ENCODE results near the gene MPP1.
A peak's percentile ranks its signal among the peaks of the same experiment; 100 is the strongest.

Gene MPP1

GRCh38 chrX:154762537-154763296 lies 42.6 kb downstream of the MPP1 start, which contains the start of gene DKC1:
Gene DKC1, plus strand, starts transcription at chrX:154762864. Its CDS starts 102 bp downstream, at chrX:154762966.
- TF ChIP-seq SPI1 (IDR thresholded peaks at IDR 0.05; ENCODE audit: borderline replicate concordance, low read depth) (no peak), REST (IDR thresholded peaks at IDR 0.05; ENCODE audit: insufficient replicate concordance, low read depth) (peak; percentile 42), POLR2AphosphoS5 (IDR thresholded peaks at IDR 0.05; ENCODE audit: low read depth) (peak; percentile 68)
- Histone ChIP-seq H3K27ac (replicated peaks) (peak within 1 kb of the TSS; percentile 98), H3K27me3 (ENCODE audit: insufficient read depth, poor library complexity, severe bottlenecking) (no peaks in the 10 kb centered on the region), H3K4me3 (replicated peaks; ENCODE audit: insufficient read depth, low read length) (peak within 1 kb of the TSS; percentile 51)
- peak; percentile 86 to 95 for DNase-seq (ENCODE audit: low read depth in 1 of 2, low spot score in 1 of 2)

- Histone ChIP-seq H3K27ac (replicated peaks) (peak overlapping the region; percentile 80), H3K27me3 (ENCODE audit: insufficient read depth, poor library complexity, severe bottlenecking) (no peaks in the 10 kb centered on the region), H3K4me3 (replicated peaks; ENCODE audit: insufficient read depth, low read length) (peak overlapping the region; percentile 39)
- DNase-seq (ENCODE audit: low read depth in 1 of 2, low spot score in 1 of 2), result no peak
- TF ChIP-seq CTCF (IDR thresholded peaks at IDR 0.05; ENCODE audit: insufficient read depth, low read length) (no peak), GABPA (IDR thresholded peaks at IDR 0.05; ENCODE audit: low read depth) (no peak), SPI1 (IDR thresholded peaks at IDR 0.05; ENCODE audit: borderline replicate concordance, low read depth) (no peak), REST (IDR thresholded peaks at IDR 0.05; ENCODE audit: insufficient replicate concordance, low read depth) (no peak), POLR2AphosphoS5 (IDR thresholded peaks at IDR 0.05; ENCODE audit: low read depth) (no peak)
Measured at GRCh38 chrX:154761977-154762536, 43.2 kb downstream of the MPP1 start.

- H3K27ac ChIP-seq (replicated peaks), result no peak overlapping the region
- H3K27me3 ChIP-seq (ENCODE audit: insufficient read depth, poor library complexity, severe bottlenecking), result no peaks in the 10 kb centered on the region
- TF ChIP-seq REST (IDR thresholded peaks at IDR 0.05; ENCODE audit: insufficient replicate concordance, low read depth) (no peak), CTCF (IDR thresholded peaks at IDR 0.05; ENCODE audit: insufficient read depth, low read length) (no peak), GABPA (IDR thresholded peaks at IDR 0.05; ENCODE audit: low read depth) (no peak), SPI1 (IDR thresholded peaks at IDR 0.05; ENCODE audit: borderline replicate concordance, low read depth) (no peak), POLR2AphosphoS5 (IDR thresholded peaks at IDR 0.05; ENCODE audit: low read depth) (no peak)
- DNase-seq (ENCODE audit: low read depth in 1 of 2, low spot score in 1 of 2), result no peak
- H3K4me3 ChIP-seq (replicated peaks; ENCODE audit: insufficient read depth, low read length), result no peak overlapping the region
Measured at GRCh38 chrX:154758696-154759095, 46.6 kb downstream of the MPP1 start.

Measured in HL-60 (cell line).